Activated T-helper 2 cell treated with anti-CD3 and anti-CD28 coated beads, Interferon-gamma antibody, Interleukin-2, Interleukin-4, amounts not matched to agents 10 μg/mL and 5 μg/mL and 100 μg/mL, durations not matched to agents 14 hours and 24 hours and 36 hours (primary cell): Measurements from ENCODE around the gene KIAA1671. TPM values are rescaled to one million over a fixed set of nuclear protein-coding genes. Genes with fewer than 3 reads are reported as not detected.

ENCODE experiments used
- DNase-seq: peaks from one replicate; pipeline ENCODE4 v3.0.0; 2021; ENCODE audit warnings: low spot score
- H3K27ac Mint-ChIP-seq: one replicate; pipeline ENCODE4 v1.8.0; 2021; ENCODE audit warnings: mixed read lengths
- H3K27me3 Mint-ChIP-seq: one replicate; pipeline ENCODE4 v1.8.0; 2021; ENCODE audit warnings: low read depth, mixed read lengths
- H3K36me3 Mint-ChIP-seq: one replicate; pipeline ENCODE4 v1.8.0; 2021; ENCODE audit warnings: low read depth, mixed read lengths
- H3K4me1 Mint-ChIP-seq: one replicate; pipeline ENCODE4 v1.8.0; 2021; ENCODE audit warnings: low read depth, mixed read lengths
- H3K4me3 Mint-ChIP-seq: one replicate; pipeline ENCODE4 v1.8.0; 2021; ENCODE audit warnings: low read depth, mild to moderate bottlenecking, moderate library complexity, mixed read lengths
- H3K9me3 Mint-ChIP-seq: one replicate; pipeline ENCODE4 v1.8.0; 2021; ENCODE audit warnings: mixed read lengths
- intact Hi-C: fragments of 100-400 bp; cut with micrococcal nuclease; formaldehyde crosslinking; loops from one replicate; pipeline ENCODE4 v1.15.1; 2023
- total RNA-seq: library from RNA; stranded (reverse); gene quantifications from 2 replicates; pipeline ENCODE4 v1.2.3, GENCODE V29; 2022

The KIAA1671 gene
- total RNA-seq, 1 donor from 2014 or later, result 10.5 TPM

- no peaks in the 10 kb centered on the region for H3K36me3 Mint-ChIP-seq
- H3K27me3 Mint-ChIP-seq, result no peaks in the 10 kb centered on the region
- no peaks in the 10 kb centered on the region for H3K9me3 Mint-ChIP-seq
- no peak overlapping the region for H3K4me3 Mint-ChIP-seq
- H3K4me1 Mint-ChIP-seq, result no peaks in the 10 kb centered on the region
- intact Hi-C loops, result no loop called here
- DNase-seq, result no peak
- H3K27ac Mint-ChIP-seq, result no peak overlapping the region
Observed at GRCh38 chr22:25156736-25157135, 204.2 kb downstream of the KIAA1671 start.

GRCh38 chr22:25159028-25159427, 206.5 kb downstream of the KIAA1671 start:
- Mint-ChIP-seq H3K4me3 (no peak overlapping the region), H3K9me3 (no peaks in the 10 kb centered on the region), H3K27ac (no peak overlapping the region), H3K36me3 (no peaks in the 10 kb centered on the region), H3K27me3 (no peaks in the 10 kb centered on the region), H3K4me1 (no peaks in the 10 kb centered on the region)
- no peak for DNase-seq
- intact Hi-C loops, result no loop called here

DNA sequence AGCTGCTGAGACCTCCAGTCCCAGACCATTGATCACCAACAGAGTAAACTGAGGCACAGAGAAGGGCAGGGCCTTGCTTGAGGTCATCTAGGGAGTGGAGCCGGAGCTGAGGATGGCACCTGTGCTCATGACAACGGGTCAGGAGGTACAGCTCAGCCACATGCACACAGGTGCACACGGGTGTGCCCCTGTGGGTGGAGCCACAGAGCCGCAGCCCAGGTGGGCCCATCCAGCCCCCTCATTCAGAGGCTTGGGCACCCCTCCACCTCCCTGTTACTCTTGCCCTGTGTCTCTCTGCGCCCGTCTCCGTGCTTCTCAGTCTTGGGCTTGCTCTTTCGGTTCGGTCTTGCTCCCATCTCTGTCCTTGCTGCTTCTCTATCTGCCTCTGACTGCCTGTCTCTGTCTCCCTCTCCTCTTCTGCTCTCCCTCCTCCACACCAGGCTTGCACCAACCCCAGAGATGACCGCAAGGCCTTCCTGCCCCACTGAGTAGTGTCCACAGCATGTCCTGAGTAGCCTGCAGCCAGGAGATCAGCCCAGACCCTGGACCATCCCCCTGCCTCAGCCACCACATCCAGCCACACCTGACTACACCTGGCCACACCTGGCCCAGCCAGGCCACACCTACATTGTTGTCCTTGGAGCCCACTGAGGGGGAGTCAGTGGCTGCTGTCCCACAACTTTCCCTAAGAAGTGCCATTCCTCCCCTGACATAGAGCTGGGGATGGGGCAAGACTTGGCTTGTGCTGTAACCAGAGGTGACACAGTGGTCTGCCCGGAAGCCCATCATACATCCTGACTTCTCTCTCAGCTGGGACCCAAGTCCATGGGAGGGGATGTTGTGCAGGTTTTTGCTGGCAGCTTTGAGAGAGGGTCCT, 207.8 kb downstream of the KIAA1671 start:
- H3K27ac Mint-ChIP-seq, result no peak overlapping the region
- H3K9me3 Mint-ChIP-seq, result no peaks in the 10 kb centered on the region
- intact Hi-C loops, result no loop called here
- no peak for DNase-seq
- no peaks in the 10 kb centered on the region for H3K27me3 Mint-ChIP-seq
- H3K4me1 Mint-ChIP-seq, result no peaks in the 10 kb centered on the region
- no peaks in the 10 kb centered on the region for H3K36me3 Mint-ChIP-seq
- H3K4me3 Mint-ChIP-seq, result no peak overlapping the region

GRCh38 chr22:25161017-25161915, 208.8 kb downstream of the KIAA1671 start:
- Mint-ChIP-seq H3K27me3 (no peaks in the 10 kb centered on the region), H3K36me3 (no peaks in the 10 kb centered on the region), H3K27ac (no peak overlapping the region), H3K9me3 (no peaks in the 10 kb centered on the region), H3K4me1 (no peaks in the 10 kb centered on the region), H3K4me3 (no peak overlapping the region)
- DNase-seq, result no peak
- intact Hi-C loops, result no loop called here

GRCh38 chr22:25161916-25162530, 209.5 kb downstream of the KIAA1671 start:
- no peak overlapping the region for H3K27ac Mint-ChIP-seq
- no peaks in the 10 kb centered on the region for H3K36me3 Mint-ChIP-seq
- H3K4me1 Mint-ChIP-seq, result no peaks in the 10 kb centered on the region
- no peaks in the 10 kb centered on the region for H3K27me3 Mint-ChIP-seq
- intact Hi-C loops, result no loop called here
- H3K9me3 Mint-ChIP-seq, result no peaks in the 10 kb centered on the region
- DNase-seq, result no peak
- no peak overlapping the region for H3K4me3 Mint-ChIP-seq

DNA sequence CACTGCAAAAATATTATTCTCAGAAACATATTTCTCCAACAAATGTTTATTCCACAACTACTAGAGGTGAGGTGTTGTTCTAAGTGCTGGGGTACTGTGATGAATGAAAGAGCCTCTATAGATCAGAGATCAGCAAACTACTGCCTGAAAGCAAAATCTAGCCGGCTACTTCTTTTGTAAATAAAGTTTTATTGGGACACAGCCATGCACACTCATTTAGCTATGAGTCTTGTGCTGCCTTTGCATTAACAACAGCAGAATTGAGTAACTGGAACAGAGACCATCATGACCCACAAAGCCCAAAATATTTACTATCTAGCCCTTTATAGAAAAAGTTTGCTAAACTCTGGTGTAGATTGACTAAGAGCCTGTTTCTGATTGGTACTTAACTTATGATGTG, 210.0 kb downstream of the KIAA1671 start:
- no peaks in the 10 kb centered on the region for H3K9me3 Mint-ChIP-seq

DNA sequence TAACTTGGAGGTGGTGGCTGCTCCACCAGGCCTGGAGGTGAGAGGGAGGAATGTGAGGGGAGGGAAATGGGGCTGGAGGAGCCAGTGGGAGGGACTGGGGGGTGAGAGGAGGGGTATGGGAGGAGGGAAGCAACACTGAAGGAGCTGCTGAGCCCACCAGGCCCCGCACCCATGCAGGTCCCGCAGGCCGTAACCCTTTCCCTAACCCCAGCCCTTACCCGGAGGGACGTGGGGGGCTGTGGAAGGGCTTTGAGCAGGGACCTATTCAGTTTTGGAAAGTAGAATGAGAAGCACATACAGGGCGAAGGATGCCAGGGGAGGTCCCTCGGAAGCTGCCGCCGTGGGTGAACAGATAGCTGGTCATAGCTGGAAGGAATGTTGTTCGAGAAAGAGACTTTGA, 213.3 kb downstream of the KIAA1671 start:
- Mint-ChIP-seq H3K27me3 (no peaks in the 10 kb centered on the region), H3K4me1 (no peaks in the 10 kb centered on the region), H3K27ac (no peak overlapping the region), H3K9me3 (no peaks in the 10 kb centered on the region), H3K4me3 (no peak overlapping the region), H3K36me3 (no peaks in the 10 kb centered on the region)
- DNase-seq, result no peak
- intact Hi-C loops, result no loop called here

More for the DNA sequence above, 210.0 kb downstream of the KIAA1671 start:
- intact Hi-C loops, result no loop called here
- no peak for DNase-seq
- no peak overlapping the region for H3K4me3 Mint-ChIP-seq
- H3K4me1 Mint-ChIP-seq, result no peaks in the 10 kb centered on the region
- no peaks in the 10 kb centered on the region for H3K27me3 Mint-ChIP-seq
- no peaks in the 10 kb centered on the region for H3K36me3 Mint-ChIP-seq
- no peak overlapping the region for H3K27ac Mint-ChIP-seq

DNA sequence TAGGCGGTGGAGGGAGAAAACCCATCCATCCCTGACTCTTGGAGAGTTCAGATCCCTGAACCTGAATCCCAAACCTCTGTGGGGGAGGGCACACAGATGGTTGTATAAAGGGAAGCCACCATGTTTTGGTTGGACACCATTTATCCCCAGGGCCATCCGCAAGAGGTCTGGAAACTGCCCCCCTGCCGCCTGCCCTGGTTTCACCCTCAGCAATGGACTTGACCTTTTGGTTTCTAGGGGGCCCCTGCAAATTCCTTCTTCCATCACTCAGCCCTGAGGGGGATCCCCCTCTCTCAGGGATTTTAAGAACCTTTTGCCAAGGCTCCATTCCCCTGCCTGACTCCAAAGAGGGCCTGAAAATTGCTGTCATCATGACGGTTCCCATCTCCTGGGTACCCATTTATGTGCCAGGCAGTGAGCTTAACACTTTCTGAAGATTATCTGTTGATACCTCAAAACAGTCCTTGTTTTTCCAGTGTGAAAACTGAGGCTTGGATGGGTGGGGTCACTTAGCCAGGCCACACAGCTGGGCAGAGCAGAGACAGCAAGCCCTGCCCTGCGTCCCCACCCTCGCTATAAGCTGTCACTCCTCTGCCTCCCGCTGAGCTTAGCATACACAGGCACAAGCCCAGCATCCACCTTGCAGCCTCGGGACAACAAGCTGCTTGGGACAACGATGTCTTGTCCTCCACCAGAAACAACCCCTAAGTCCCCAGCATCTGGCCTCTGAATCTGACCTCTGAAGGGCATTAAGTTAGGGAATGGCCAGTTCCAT, 213.9 kb downstream of the KIAA1671 start:
- Mint-ChIP-seq H3K9me3 (no peaks in the 10 kb centered on the region), H3K4me3 (no peak overlapping the region), H3K27ac (no peak overlapping the region), H3K36me3 (no peaks in the 10 kb centered on the region), H3K4me1 (no peaks in the 10 kb centered on the region), H3K27me3 (no peaks in the 10 kb centered on the region)
- DNase-seq, result no peak
- intact Hi-C loops, result no loop called here

DNA sequence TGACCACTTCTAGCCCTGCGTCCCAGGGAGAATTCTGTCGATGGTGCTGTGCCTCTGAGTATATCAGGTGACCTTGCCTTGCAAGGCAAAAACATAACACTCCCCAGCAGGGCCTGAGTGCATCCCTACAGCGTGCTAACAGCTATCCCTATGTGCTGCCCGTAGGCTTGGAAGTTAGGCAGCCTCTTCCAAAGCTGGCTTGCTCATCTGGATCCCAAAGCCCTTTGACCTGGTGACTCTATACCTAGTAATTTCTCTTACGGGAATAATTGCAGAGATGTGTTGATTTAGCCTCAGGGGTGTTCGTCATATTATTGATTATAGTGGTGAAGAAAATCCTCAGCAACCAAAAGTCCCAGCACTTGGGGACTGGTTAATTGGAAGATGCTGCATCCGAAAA, 214.6 kb downstream of the KIAA1671 start:
- Mint-ChIP-seq H3K4me3 (no peak overlapping the region), H3K9me3 (no peaks in the 10 kb centered on the region), H3K36me3 (no peaks in the 10 kb centered on the region), H3K4me1 (no peaks in the 10 kb centered on the region), H3K27me3 (no peaks in the 10 kb centered on the region), H3K27ac (no peak overlapping the region)
- intact Hi-C loops, result no loop called here
- DNase-seq, result no peak

DNA sequence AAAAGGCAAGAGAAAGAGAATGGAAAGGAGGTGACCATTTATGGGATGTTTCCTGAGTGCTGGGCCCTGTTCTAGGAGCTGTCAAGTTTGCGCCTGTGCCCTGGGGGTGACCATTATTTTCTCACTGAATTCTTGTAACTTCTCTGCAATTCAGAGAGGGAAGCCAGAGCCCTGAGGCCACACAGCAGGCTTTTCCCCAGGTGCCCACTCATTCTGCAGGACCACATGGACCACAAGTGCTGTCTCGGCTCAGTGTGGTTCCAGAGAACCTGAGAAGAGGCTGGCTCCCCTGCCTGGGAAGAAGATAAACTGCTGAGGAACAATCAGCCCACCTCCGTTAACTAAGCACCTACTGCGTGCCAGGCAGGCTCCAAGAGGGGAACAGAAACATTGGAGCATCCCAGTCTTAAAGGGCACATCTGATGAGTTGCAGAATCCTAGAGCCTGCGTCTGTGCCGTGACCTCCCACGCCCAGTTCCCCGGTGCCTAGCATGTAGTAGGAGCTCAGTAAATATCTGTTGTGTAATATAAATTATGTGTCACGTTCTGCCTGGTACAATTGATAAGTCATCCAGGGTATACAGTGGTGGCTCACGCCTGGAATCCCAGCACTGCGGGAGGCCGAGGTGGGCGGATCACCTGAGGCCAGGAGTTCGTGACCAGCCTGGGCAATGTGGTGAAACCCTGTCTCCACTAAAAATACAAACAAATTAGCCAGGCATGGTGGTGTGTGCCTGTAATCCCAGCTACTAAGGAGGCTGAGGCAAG, 215.5 kb downstream of the KIAA1671 start:
- no peaks in the 10 kb centered on the region for H3K4me1 Mint-ChIP-seq
- H3K27me3 Mint-ChIP-seq, result no peaks in the 10 kb centered on the region
- H3K36me3 Mint-ChIP-seq, result no peaks in the 10 kb centered on the region
- DNase-seq, result no peak
- H3K4me3 Mint-ChIP-seq, result no peak overlapping the region
- intact Hi-C loops, result no loop called here
- H3K27ac Mint-ChIP-seq, result no peak overlapping the region
- H3K9me3 Mint-ChIP-seq, result no peaks in the 10 kb centered on the region

- Mint-ChIP-seq H3K27ac (no peak overlapping the region), H3K4me1 (no peaks in the 10 kb centered on the region), H3K36me3 (no peaks in the 10 kb centered on the region), H3K9me3 (no peaks in the 10 kb centered on the region), H3K4me3 (no peak overlapping the region), H3K27me3 (no peaks in the 10 kb centered on the region)
- intact Hi-C loops, result loop anchor here (5.0 kb wide), 1 partner anchor 87 kb away; no protein-coding TSS in a partner anchor
- DNase-seq, result no peak
Observed at GRCh38 chr22:25169278-25170031, 216.9 kb downstream of the KIAA1671 start.
